ENCODE measurements around the gene OPN1MW3.
"Not testable (repeated sequence)": the region's sequence is repeated elsewhere in the genome, so short reads cannot be mapped to it uniquely, and the experiment has no call there.

- TF ChIP-seq, protein P1, sequence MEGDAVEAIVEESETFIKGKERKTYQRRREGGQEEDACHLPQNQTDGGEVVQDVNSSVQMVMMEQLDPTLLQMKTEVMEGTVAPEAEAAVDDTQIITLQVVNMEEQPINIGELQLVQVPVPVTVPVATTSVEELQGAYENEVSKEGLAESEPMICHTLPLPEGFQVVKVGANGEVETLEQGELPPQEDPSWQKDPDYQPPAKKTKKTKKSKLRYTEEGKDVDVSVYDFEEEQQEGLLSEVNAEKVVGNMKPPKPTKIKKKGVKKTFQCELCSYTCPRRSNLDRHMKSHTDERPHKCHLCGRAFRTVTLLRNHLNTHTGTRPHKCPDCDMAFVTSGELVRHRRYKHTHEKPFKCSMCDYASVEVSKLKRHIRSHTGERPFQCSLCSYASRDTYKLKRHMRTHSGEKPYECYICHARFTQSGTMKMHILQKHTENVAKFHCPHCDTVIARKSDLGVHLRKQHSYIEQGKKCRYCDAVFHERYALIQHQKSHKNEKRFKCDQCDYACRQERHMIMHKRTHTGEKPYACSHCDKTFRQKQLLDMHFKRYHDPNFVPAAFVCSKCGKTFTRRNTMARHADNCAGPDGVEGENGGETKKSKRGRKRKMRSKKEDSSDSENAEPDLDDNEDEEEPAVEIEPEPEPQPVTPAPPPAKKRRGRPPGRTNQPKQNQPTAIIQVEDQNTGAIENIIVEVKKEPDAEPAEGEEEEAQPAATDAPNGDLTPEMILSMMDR (IDR thresholded peaks at IDR 0.05), result not testable (repeated sequence)
- not testable (repeated sequence) for TF ChIP-seq POLR2AphosphoS5 (IDR thresholded peaks at IDR 0.05)
Observed at GRCh38 chrX:154248076-154248475, 9.3 kb upstream of the OPN1MW3 start.

All from prostate gland (tissue), 2 donors.